ENCODE measurements around the gene GPR61. TPM values are rescaled to one million over a fixed set of nuclear protein-coding genes. Genes with fewer than 3 reads are reported as not detected.

The GPR61 gene
- total RNA-seq, 3 donors from 2014 or later: 0.25 TPM; not detected in 2

- TF ChIP-seq, protein P1, sequence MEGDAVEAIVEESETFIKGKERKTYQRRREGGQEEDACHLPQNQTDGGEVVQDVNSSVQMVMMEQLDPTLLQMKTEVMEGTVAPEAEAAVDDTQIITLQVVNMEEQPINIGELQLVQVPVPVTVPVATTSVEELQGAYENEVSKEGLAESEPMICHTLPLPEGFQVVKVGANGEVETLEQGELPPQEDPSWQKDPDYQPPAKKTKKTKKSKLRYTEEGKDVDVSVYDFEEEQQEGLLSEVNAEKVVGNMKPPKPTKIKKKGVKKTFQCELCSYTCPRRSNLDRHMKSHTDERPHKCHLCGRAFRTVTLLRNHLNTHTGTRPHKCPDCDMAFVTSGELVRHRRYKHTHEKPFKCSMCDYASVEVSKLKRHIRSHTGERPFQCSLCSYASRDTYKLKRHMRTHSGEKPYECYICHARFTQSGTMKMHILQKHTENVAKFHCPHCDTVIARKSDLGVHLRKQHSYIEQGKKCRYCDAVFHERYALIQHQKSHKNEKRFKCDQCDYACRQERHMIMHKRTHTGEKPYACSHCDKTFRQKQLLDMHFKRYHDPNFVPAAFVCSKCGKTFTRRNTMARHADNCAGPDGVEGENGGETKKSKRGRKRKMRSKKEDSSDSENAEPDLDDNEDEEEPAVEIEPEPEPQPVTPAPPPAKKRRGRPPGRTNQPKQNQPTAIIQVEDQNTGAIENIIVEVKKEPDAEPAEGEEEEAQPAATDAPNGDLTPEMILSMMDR (IDR thresholded peaks at IDR 0.05): no peak
- Histone ChIP-seq H3K36me3 (ENCODE audit: low read depth) (no peaks in the 10 kb centered on the region), H3K4me3 (peak overlapping the region; percentile 65), H3K4me1 (ENCODE audit: low read depth) (peaks cover 43% of the 10 kb centered on the region), H3K9me3 (no peaks in the 10 kb centered on the region)
- intact Hi-C loops (cut with DNase I, micrococcal nuclease): loop anchor here (5.0 to 10.0 kb wide), 4 partner anchors 87 to 437 kb away; partner anchors contain the start of genes AHCYL1 (in 1 of the 2) and EPS8L3 (in 1 of the 2)
- DNase-seq (peak in 2 of 3 donors; percentile 57 to 61), ATAC-seq (peak; percentile 22)
These were observed 8.0 kb downstream of the GPR61 start for GRCh38 chr1:109547463-109548320.

GRCh38 chr1:109548321-109549267, 8.9 kb downstream of the GPR61 start, which contains the start of gene GNAI3:
Gene GNAI3 (plus strand): TSS chr1:109548615. CDS start chr1:109548721, 106 bp downstream.
- H3K4me1 ChIP-seq (ENCODE audit: low read depth): peaks cover 43% of the 10 kb centered on the region
- H3K9me3 ChIP-seq: no peaks in the 10 kb centered on the region
- DNase-seq (peak; percentile 98 to 99 (median 99)), ATAC-seq (peak; percentile 98)
- H3K36me3 ChIP-seq (ENCODE audit: low read depth): no peaks in the 10 kb centered on the region
- H3K4me3 ChIP-seq: peak within 1 kb of the TSS; percentile 65
- TF ChIP-seq, protein P1 (IDR thresholded peaks at IDR 0.05): no peak
- intact Hi-C loops (cut with DNase I, micrococcal nuclease): loop anchor here (5.0 to 10.0 kb wide), 4 partner anchors 86 to 436 kb away; partner anchors contain the start of genes AHCYL1 (in 1 of the 2) and EPS8L3 (in 1 of the 2)

DNA sequence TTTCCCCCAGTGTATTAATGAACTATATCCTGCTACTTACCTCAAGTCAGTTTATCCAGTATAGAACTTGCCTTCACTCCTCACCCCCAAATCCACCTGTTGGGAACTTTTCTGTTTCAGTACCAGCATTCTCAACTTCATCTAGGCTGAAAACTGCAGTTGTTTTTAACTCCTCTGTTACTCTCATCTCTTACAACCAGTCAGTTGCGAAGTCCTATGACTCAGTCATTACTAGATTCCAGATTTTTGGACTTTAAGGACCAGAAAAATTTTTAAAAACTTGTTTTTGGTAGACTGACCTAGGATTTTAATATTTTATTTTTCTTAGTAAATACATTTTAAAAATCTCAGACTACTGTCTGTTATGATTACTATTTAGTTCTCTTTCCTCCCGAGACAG, 16.9 kb downstream of the GPR61 start:
- Histone ChIP-seq H3K9me3 (no peaks in the 10 kb centered on the region), H3K4me1 (ENCODE audit: low read depth) (peaks cover 29% of the 10 kb centered on the region), H3K4me3 (no peak overlapping the region), H3K36me3 (ENCODE audit: low read depth) (no peaks in the 10 kb centered on the region)
- intact Hi-C loops (cut with DNase I, micrococcal nuclease): no loop called here
- ATAC-seq (no peak), DNase-seq (no peak)
- TF ChIP-seq, protein P1 (IDR thresholded peaks at IDR 0.05): no peak

DNA sequence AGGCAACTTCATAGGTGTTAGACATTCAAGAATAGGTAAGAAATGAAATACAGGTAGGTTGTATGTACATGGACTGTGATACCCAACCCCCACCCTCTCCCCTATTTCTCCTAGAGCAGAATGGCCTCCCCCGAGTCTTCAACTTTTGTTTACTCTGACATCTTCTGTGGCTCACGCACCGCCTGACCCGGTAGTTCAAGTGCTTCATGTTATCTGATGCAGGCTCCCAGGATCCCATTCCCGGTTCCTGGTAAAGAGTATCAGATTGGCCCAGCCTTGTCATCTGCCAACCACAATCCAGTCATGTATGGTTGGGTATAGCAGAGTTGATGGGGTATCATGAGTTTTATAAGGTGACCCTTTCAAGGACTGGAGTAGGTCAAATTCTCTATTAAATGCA, 17.8 kb downstream of the GPR61 start:
- Histone ChIP-seq H3K36me3 (ENCODE audit: low read depth) (no peaks in the 10 kb centered on the region), H3K9me3 (no peaks in the 10 kb centered on the region), H3K4me3 (no peak overlapping the region), H3K4me1 (ENCODE audit: low read depth) (peaks cover 30% of the 10 kb centered on the region)
- ATAC-seq (no peak), DNase-seq (no peak)
- intact Hi-C loops (cut with DNase I, micrococcal nuclease): no loop called here
- TF ChIP-seq, protein P1 (IDR thresholded peaks at IDR 0.05): no peak

DNA sequence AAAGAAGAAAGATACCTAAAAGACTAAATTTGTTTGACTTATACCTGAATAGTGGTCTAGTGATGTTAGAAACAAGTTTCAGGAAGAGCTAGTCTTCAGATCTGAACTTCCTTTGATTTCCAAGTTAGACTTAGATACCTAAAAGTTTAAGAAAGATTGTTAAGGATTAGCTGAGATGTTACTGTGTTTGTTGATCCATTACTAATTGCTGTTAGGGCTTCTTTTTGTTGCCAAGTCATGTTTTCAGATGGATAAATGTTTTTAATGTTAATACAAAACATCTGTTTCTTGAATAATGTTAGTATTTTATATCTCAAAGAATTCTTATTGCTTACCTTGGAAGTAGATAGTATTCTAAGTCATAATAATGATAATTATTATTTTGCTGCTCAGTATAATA, 20.3 kb downstream of the GPR61 start:
- DNase-seq (no peak), ATAC-seq (no peak)
- intact Hi-C loops (cut with DNase I, micrococcal nuclease): no loop called here
- H3K36me3 ChIP-seq (ENCODE audit: low read depth): no peaks in the 10 kb centered on the region
- no peak overlapping the region for H3K4me3 ChIP-seq
- H3K4me1 ChIP-seq (ENCODE audit: low read depth): peaks cover 47% of the 10 kb centered on the region
- TF ChIP-seq, protein P1 (IDR thresholded peaks at IDR 0.05): no peak
- no peaks in the 10 kb centered on the region for H3K9me3 ChIP-seq

All from mucosa of descending colon (tissue), 3 donors.